GM23338 (cell line): ENCODE results near the gene RTN3. TPM values are rescaled to one million over a fixed set of nuclear protein-coding genes. Genes with fewer than 3 reads are reported as not detected.

Experiments used
- CTCF ChIP-seq, 2 experiments: fragments of 200-600 bp in 1 of 2; sonication (generic) in 1 of 2; conservative IDR thresholded peaks; 2 replicates each; pipeline versions ENCODE4 v1.5.1 to v1.6.1; 2016 to 2017; ENCODE audit warnings: antibody characterized with exemption in 2 of 2, low read depth in 2 of 2, mild to moderate bottlenecking in 2 of 2, moderate library complexity in 1 of 2
- ETS1 ChIP-seq: IDR thresholded peaks from 2 replicates; pipeline ENCODE4 v1.6.1; 2016; ENCODE audit warnings: antibody characterized with exemption
- EZH2 ChIP-seq: fragments of 200-600 bp; sonication (generic); IDR thresholded peaks from one replicate; pipeline ENCODE4 v1.8.0; 2017; ENCODE audit warnings: antibody characterized with exemption, mild to moderate bottlenecking, low read depth; ENCODE audit not compliant: unreplicated experiment
- EZH2phosphoT487 ChIP-seq: fragments of 200-600 bp; sonication (generic); IDR thresholded peaks from one replicate; pipeline ENCODE4 v1.8.1; 2018; ENCODE audit warnings: antibody characterized with exemption; ENCODE audit not compliant: unreplicated experiment
- JUNB ChIP-seq: IDR thresholded peaks from one replicate; pipeline ENCODE4 v1.6.1; 2016; ENCODE audit warnings: antibody characterized with exemption; ENCODE audit not compliant: unreplicated experiment
- STAT1 ChIP-seq: IDR thresholded peaks from one replicate; pipeline ENCODE4 v1.6.1; 2016; ENCODE audit warnings: antibody characterized with exemption; ENCODE audit not compliant: unreplicated experiment
- ZNF114 ChIP-seq: fragments of 250-450 bp; sonication (Bioruptor Pico); IDR thresholded peaks from 2 replicates; pipeline ENCODE4 v1.5.0; 2020; ENCODE audit warnings: mild to moderate bottlenecking, moderate library complexity
- ZNF331 ChIP-seq: fragments of 250-450 bp; sonication (Bioruptor Pico); IDR thresholded peaks from 2 replicates; pipeline ENCODE4 v1.5.0; 2020; ENCODE audit warnings: low read depth, mild to moderate bottlenecking, moderate library complexity
- ZNF462 ChIP-seq: fragments of 250-450 bp; sonication (Bioruptor Pico); IDR thresholded peaks from 2 replicates; pipeline ENCODE4 v1.5.0; 2020; ENCODE audit warnings: mild to moderate bottlenecking, moderate library complexity
- polyA plus RNA-seq: library from polyadenylated mRNA; unstranded; fragments of >200 nt; fragmentation: Nextera tagmentation; extraction: Ambion mirVana; gene quantifications from 2 replicates; pipeline ENCODE4 v1.2.1, GENCODE V29; 2016
- total RNA-seq: library from RNA; depleted of rRNA; stranded (reverse); fragments of >200 nt; shearing (Covaris generic); gene quantifications from 2 replicates; pipeline ENCODE4 v1.2.3, GENCODE V29; 2014

Gene RTN3
- total and polyA plus RNA-seq, 2 experiments from 2014 or later = 138 to 162 TPM

GRCh38 chr11:63643205-63643604 is 38.1 kb upstream of the RTN3 start (continued):
- TF ChIP-seq ZNF462 (no peak), ZNF331 (CRISPR knock-in tag) (no peak), ETS1 (no peak), STAT1 (no peak), JUNB (no peak), EZH2 (no peak), CTCF (conservative IDR thresholded peaks at IDR 0.05; ENCODE audit: low read depth in 2 of 2) (no peak), EZH2phosphoT487 (no peak), ZNF114 (no peak)
